BE2C (cell line): ENCODE data around the gene DYRK2.

ENCODE experiments used
- DNase-seq: peaks from one replicate; pipeline ENCODE4 v3.0.0-alpha.2; 2020
- H3K27me3 ChIP-seq: fragments of 250-450 bp; sonication (Bioruptor Pico); 2 replicates; pipeline ENCODE4 v1.5.1; 2020; ENCODE audit warnings: mild to moderate bottlenecking
- H3K36me3 ChIP-seq: fragments of 250-450 bp; sonication (Bioruptor Pico); 2 replicates; pipeline ENCODE4 v1.5.1; 2020; ENCODE audit warnings: mild to moderate bottlenecking
- H3K4me1 ChIP-seq: fragments of 250-450 bp; sonication (Bioruptor Pico); 2 replicates; pipeline ENCODE4 v1.5.1; 2020
- H3K4me3 ChIP-seq: 2 replicates; pipeline ENCODE4 v1.5.1; 2011; ENCODE audit warnings: low read depth, low read length
- H3K9me3 ChIP-seq: fragments of 250-450 bp; sonication (Bioruptor Pico); 2 replicates; pipeline ENCODE4 v1.5.1; 2020
- CTCF ChIP-seq: IDR thresholded peaks from 2 replicates; pipeline ENCODE4 v1.5.1; 2012; ENCODE audit warnings: mild to moderate bottlenecking, low read depth, low read length

Gene DYRK2

GRCh38 chr12:67637718-67638117 lies 10.8 kb upstream of the DYRK2 start:
- Histone ChIP-seq H3K4me3 (no peak overlapping the region), H3K27me3 (no peaks in the 10 kb centered on the region), H3K36me3 (no peaks in the 10 kb centered on the region), H3K9me3 (no peaks in the 10 kb centered on the region), H3K4me1 (no peaks in the 10 kb centered on the region)
- no peak for DNase-seq
- TF ChIP-seq CTCF: no peak

DNA sequence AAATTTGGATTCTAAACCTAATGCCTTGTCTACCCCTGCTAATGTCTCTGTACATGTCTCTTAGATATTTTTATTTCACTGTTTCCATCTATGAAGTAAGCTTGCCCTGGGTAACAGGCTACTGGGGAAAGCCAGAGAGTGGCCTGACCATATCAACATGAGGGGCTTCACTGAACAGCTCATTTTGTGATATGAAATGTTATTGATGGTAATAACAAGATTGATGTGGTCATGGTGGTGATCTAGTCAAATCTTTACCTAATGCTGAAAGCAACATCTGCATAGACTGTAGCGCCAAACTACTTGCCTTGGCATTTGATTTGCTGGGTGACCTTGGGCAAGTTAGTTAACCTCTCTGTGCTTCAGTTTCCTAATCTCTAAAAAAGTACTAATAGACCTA lies 9.9 kb upstream of the DYRK2 start:
- no peaks in the 10 kb centered on the region for H3K9me3 ChIP-seq
- no peaks in the 10 kb centered on the region for H3K4me1 ChIP-seq
- no peak for DNase-seq
- no peak overlapping the region for H3K4me3 ChIP-seq
- H3K36me3 ChIP-seq: no peaks in the 10 kb centered on the region
- no peak for TF ChIP-seq CTCF
- no peaks in the 10 kb centered on the region for H3K27me3 ChIP-seq

- no peak overlapping the region for H3K4me3 ChIP-seq
- H3K9me3 ChIP-seq: no peaks in the 10 kb centered on the region
- H3K36me3 ChIP-seq: no peaks in the 10 kb centered on the region
- no peak for DNase-seq
- H3K27me3 ChIP-seq: no peaks in the 10 kb centered on the region
- TF ChIP-seq CTCF: no peak
- H3K4me1 ChIP-seq: no peaks in the 10 kb centered on the region
These were observed 7.7 kb upstream of the DYRK2 start for GRCh38 chr12:67640863-67641262.

DNA sequence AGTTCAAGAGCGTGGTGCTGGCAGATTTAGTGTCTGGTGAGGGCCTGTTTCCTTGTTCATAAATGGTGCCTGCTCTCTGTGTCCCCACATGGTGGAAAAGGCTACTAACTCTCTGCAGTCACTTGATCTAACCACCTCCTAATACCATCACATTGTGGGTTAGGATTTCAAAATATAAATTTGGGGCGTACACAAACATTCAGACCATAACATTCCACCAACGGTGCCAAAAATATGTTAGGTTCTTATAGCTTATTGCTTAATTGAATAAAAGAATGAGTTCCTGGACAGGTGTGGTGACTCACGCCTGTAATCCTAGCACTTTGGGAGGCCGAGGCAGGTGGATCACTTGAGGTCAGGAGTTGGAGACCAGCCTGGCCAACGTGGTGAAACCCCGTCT lies 3.4 kb upstream of the DYRK2 start:
- H3K27me3 ChIP-seq: no peaks in the 10 kb centered on the region

GRCh38 chr12:67645601-67646000 lies 2.9 kb upstream of the DYRK2 start:
- Histone ChIP-seq H3K9me3 (no peaks in the 10 kb centered on the region), H3K4me3 (no peak overlapping the region), H3K27me3 (no peaks in the 10 kb centered on the region), H3K4me1 (no peaks in the 10 kb centered on the region), H3K36me3 (no peaks in the 10 kb centered on the region)
- DNase-seq: no peak
- TF ChIP-seq CTCF: no peak

More for the DNA sequence above, 3.4 kb upstream of the DYRK2 start:
- Histone ChIP-seq H3K36me3 (no peaks in the 10 kb centered on the region), H3K4me3 (no peak overlapping the region), H3K4me1 (no peaks in the 10 kb centered on the region), H3K9me3 (no peaks in the 10 kb centered on the region)
- DNase-seq: no peak
- no peak for TF ChIP-seq CTCF

DNA sequence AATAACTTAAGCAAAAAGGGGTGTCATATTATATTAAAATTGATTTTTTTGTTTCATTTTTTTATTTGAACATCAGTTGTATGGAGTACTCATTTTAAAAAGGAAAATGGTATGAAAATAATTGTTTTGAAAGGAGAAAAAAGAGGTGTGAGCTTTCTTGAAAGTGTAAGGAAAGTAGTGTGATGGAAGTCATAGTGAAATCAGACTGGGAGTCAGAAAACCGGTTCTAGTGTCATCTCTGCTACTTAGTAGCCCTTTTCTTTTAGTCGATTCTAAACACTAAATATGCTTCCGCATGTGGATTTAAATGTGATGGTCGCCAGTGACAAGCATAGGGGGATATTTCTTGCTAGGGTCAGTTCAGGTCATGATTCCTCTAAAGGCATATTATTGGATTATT lies 1.8 kb upstream of the DYRK2 start:
- Histone ChIP-seq H3K36me3 (no peaks in the 10 kb centered on the region), H3K4me3 (no peak overlapping the region), H3K9me3 (no peaks in the 10 kb centered on the region), H3K4me1 (no peaks in the 10 kb centered on the region), H3K27me3 (no peaks in the 10 kb centered on the region)
- no peak for TF ChIP-seq CTCF
- DNase-seq: no peak
